Lower leg skin (tissue), 4 donors: ENCODE measurements around the gene ZNF672. TPM values are rescaled to one million over a fixed set of nuclear protein-coding genes. Genes with fewer than 3 reads are reported as not detected.

Experiments
- DNase-seq, 2 donors: peaks; one replicate each; pipeline ENCODE4 v3.0.0-alpha.2; 2019; ENCODE audit warnings: low spot score in 2 of 2
- H3K4me3 ChIP-seq: fragments of 200-600 bp; sonication (generic); 2 replicates; pipeline ENCODE4 v1.5.1; 2017; ENCODE audit warnings: mild to moderate bottlenecking, low read depth; ENCODE audit not compliant: poor library complexity, severe bottlenecking
- CTCF ChIP-seq, 3 donors: fragments of 450-650 bp; IDR thresholded peaks; one replicate each; pipeline ENCODE4 v1.5.1; 2016; ENCODE audit warnings: antibody characterized with exemption in 3 of 3, mild to moderate bottlenecking in 3 of 3, moderate library complexity in 2 of 3
- POLR2A ChIP-seq, 2 donors: fragments of 450-650 bp; IDR thresholded peaks; one replicate each; pipeline ENCODE4 v1.6.1; 2016 to 2017; ENCODE audit warnings: antibody characterized with exemption in 2 of 2, mild to moderate bottlenecking in 1 of 2, moderate library complexity in 1 of 2
- WGBS, 2 donors: methylation state at CpG; one replicate each; pipeline ENCODE4 v1.1.5; 2018; 5-methylcytosine and 5-hydroxymethylcytosine counted together
- intact Hi-C: fragments of 100-400 bp; cut with DNase I; formaldehyde crosslinking; loops from one replicate; pipeline ENCODE4 v1.15.0; 2023; ENCODE audit warnings: low total_unique reads
- total RNA-seq, 4 donors: library from RNA; depleted of rRNA; stranded (reverse); fragments of >200 nt; gene quantifications; one replicate each; pipeline ENCODE4 v1.1.0, GENCODE V29; 2016

Gene ZNF672
- total RNA-seq, 4 donors from 2014 or later: 34.7 to 50.4 (median 42.6) TPM

DNA sequence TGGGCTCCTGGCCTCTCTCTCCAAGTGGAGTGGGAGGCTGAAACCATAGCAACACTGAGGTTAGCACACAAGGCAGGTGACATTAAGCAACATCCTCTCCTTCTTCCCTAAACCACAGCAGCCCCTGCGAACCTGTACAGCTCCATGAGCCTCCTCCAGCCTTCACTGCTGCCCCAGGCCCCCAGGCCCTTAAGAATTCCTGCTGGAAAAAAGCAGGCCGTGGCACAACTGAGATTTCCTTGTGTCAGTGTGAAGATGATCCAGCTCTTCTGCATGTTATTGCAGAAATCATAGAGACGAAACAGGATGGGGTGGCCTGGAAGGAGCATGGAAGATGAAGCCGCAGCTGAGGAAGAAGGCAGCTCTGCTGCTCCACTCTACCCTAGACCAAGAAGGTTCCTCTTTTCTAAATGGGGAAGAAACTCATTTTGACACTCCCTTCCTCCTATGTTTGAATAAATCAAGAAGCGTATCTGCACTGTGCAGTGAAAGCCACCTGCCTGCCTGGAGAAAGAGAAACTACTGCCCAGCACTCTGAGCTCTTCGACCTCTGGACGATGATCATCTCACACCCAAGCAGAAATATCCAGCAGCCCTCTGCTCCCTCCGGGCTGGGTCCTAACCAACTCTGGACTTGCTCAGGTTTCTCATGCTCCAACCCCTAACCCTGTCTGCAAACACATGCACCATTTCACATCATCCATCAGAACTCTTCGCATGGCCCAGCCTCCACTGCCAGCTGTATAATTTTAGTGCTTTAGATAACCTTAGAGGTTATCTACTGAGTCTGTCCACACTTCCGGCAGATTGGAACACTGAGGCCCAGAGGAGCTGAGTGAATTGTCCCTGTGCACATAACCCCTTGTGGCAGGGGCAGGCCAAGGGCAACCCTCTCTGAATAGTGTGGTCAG, 33.0 kb upstream of the ZNF672 start:
- no peak overlapping the region for H3K4me3 ChIP-seq
- WGBS, 2 donors: 74 to 83% methylated on average over 10 of the region's 10 CpGs
- DNase-seq: peak in 1 of 2 donors; percentile 68
- TF ChIP-seq CTCF (IDR thresholded peaks at IDR 0.05) (no peak), POLR2A (IDR thresholded peaks at IDR 0.05) (no peak)
- intact Hi-C loops: loop anchor here (5.0 kb wide), 1 partner anchor 183 kb away; no protein-coding TSS in a partner anchor

- intact Hi-C loops: loop anchor here (5.0 kb wide), 1 partner anchor 184 kb away; no protein-coding TSS in a partner anchor
- WGBS, 2 donors: 82 to 96% methylated on average over 1 of the region's 1 CpG
- TF ChIP-seq CTCF (IDR thresholded peaks at IDR 0.05) (no peak), POLR2A (IDR thresholded peaks at IDR 0.05) (no peak)
- peak in 1 of 2 donors; percentile 45 for DNase-seq
- no peak overlapping the region for H3K4me3 ChIP-seq
Measured at GRCh38 chr1:248805876-248806275, 32.1 kb upstream of the ZNF672 start.

DNA sequence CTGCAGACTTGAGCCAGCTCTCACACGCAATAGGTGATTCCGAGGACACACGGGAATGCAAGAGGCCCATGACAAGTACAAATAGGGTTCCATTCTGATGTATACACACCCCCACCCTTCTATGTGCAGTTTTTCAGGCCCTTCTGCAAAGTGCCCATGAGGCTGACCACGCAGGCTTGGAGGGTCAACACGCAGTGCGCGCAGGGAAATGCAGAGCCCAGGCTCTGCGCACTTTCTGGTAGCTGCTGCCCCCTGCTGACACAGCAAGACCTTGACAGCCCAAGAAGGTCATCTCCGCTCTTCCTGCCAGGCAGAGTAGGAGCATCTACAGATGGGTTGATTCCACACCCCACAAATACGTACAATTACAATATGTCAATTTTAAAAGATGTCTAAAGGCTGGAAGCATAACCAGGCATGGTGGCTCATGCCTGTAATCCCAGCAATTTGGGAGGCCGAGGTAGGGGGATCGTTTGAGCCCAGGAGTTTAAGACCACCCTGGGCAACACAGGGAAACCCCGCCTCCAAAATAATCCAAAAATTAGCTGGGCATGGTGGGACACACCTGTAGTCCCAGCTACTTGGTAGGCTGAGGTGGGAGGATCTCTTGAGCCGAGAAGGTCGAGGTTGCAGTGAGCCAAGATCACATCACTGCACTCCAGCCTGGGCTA, 30.8 kb upstream of the ZNF672 start:
- DNase-seq: peak in 1 of 2 donors; percentile 84
- no peak overlapping the region for H3K4me3 ChIP-seq
- intact Hi-C loops: loop anchor here (5.0 kb wide), 1 partner anchor 185 kb away; no protein-coding TSS in a partner anchor
- no peak for TF ChIP-seq POLR2A (IDR thresholded peaks at IDR 0.05)
- TF ChIP-seq CTCF (IDR thresholded peaks at IDR 0.05): no peak
- 49 to 71% methylated on average over 15 of the region's 15 CpGs for WGBS, 2 donors

GRCh38 chr1:248808876-248809275, 29.1 kb upstream of the ZNF672 start:
- no peak overlapping the region for H3K4me3 ChIP-seq
- WGBS, 2 donors: 81 to 82% methylated on average over 9 of the region's 9 CpGs
- intact Hi-C loops: loop anchor here (5.0 kb wide), 1 partner anchor 187 kb away; no protein-coding TSS in a partner anchor
- DNase-seq: peak in 1 of 2 donors; percentile 15
- TF ChIP-seq CTCF (IDR thresholded peaks at IDR 0.05): no peak
- no peak for TF ChIP-seq POLR2A (IDR thresholded peaks at IDR 0.05)

- TF ChIP-seq POLR2A (IDR thresholded peaks at IDR 0.05) (no peak), CTCF (IDR thresholded peaks at IDR 0.05) (no peak)
- DNase-seq: peak in 1 of 2 donors; percentile 54
- intact Hi-C loops: loop anchor here (5.0 kb wide), 1 partner anchor 188 kb away; no protein-coding TSS in a partner anchor
- H3K4me3 ChIP-seq: no peak overlapping the region
- 60 to 73% methylated on average over 10 of the region's 10 CpGs for WGBS, 2 donors
Measured at GRCh38 chr1:248810000-248810726, 27.9 kb upstream of the ZNF672 start.
